Bladder microvascular endothelial cell (primary cell): ENCODE data around the gene CMTR2. TPM values are rescaled to one million over a fixed set of nuclear protein-coding genes. Genes with fewer than 3 reads are reported as not detected.

Experiments
- total RNA-seq: library from RNA; depleted of rRNA; stranded (reverse); fragments of >200 nt; gene quantifications from 2 replicates; pipeline ENCODE4 v1.2.3, GENCODE V29; 2014

CMTR2 gene
- 18.0 and 30.4 TPM in 2 replicates for total RNA-seq

GRCh38 chr16:71288890-71289731, at the start of gene CMTR2:
CMTR2 (minus strand) TSS chr16:71289402; CDS start chr16:71285920, 3,482 bp downstream.

Other genes with a start within 250 kb of the CMTR2 start
- 0.06 TPM in 1 of 2 replicates, not detected in the other for gene HYDIN, start 58.7 kb downstream of the CMTR2 start, total RNA-seq
- gene CALB2, start 69.3 kb upstream of the CMTR2 start, total RNA-seq: 0.13 TPM in 1 of 2 replicates, not detected in the other
- gene TLE7, start 152.7 kb upstream of the CMTR2 start, total RNA-seq: 0.16 TPM in 1 of 2 replicates, not detected in the other
- gene ZNF23, start 172.8 kb upstream of the CMTR2 start, total RNA-seq: 2.8 and 7.3 TPM in 2 replicates
- 0.65 and 2.1 TPM in 2 replicates for gene ZNF19, start 199.9 kb upstream of the CMTR2 start, total RNA-seq
- gene CHST4, start 237.0 kb upstream of the CMTR2 start, total RNA-seq: not detected in 2 replicates